Medulla oblongata (tissue), 1 donor: ENCODE results near the gene ATP8B4.

Source experiments
- DNase-seq: peaks from one replicate; pipeline ENCODE4 v3.0.0-alpha.2; 2015; ENCODE audit errors: extremely low spot score

Gene ATP8B4

GRCh38 chr15:49813625-49814024 is 305.4 kb downstream of the ATP8B4 start:
- no peak for DNase-seq

- DNase-seq = no peak
Observed at GRCh38 chr15:49810720-49811119, 308.3 kb downstream of the ATP8B4 start.

- no peak for DNase-seq
Observed at GRCh38 chr15:49809894-49810609, 309.0 kb downstream of the ATP8B4 start.

GRCh38 chr15:49808341-49808740 is 310.7 kb downstream of the ATP8B4 start:
- no peak for DNase-seq
